ENCODE measurements around the gene OGA.

Gene OGA

GRCh38 chr10:101745074-101745696, 73.1 kb downstream of the OGA start:
- Histone ChIP-seq H3K36me3 (no peaks in the 10 kb centered on the region), H3K27ac (no peak overlapping the region), H3K9me3 (no peaks in the 10 kb centered on the region), H3K4me1 (no peaks in the 10 kb centered on the region), H3K4me3 (no peak overlapping the region), H3K27me3 (peaks cover 0 to 20% of the 10 kb centered on the region in 2 donors)
- no peak for DNase-seq
- intact Hi-C loops (cut with DNase I; ENCODE audit: low total_unique reads) = no loop called here
- no peak for TF ChIP-seq CTCF (IDR thresholded peaks at IDR 0.05)

- Histone ChIP-seq H3K36me3 (no peaks in the 10 kb centered on the region), H3K4me1 (no peaks in the 10 kb centered on the region), H3K9me3 (no peaks in the 10 kb centered on the region), H3K27me3 (peaks cover 0 to 30% of the 10 kb centered on the region in 2 donors), H3K4me3 (no peak overlapping the region), H3K27ac (no peak overlapping the region)
- intact Hi-C loops (cut with DNase I; ENCODE audit: low total_unique reads) = no loop called here
- TF ChIP-seq CTCF (IDR thresholded peaks at IDR 0.05) = no peak
- DNase-seq = no peak
These were observed 74.0 kb downstream of the OGA start for GRCh38 chr10:101744267-101744666.

GRCh38 chr10:101741938-101742337, 76.3 kb downstream of the OGA start:
- Histone ChIP-seq H3K27me3 (peaks cover 0 to 36% of the 10 kb centered on the region in 2 donors), H3K27ac (no peak overlapping the region), H3K4me3 (no peak overlapping the region), H3K36me3 (no peaks in the 10 kb centered on the region), H3K4me1 (no peaks in the 10 kb centered on the region), H3K9me3 (no peaks in the 10 kb centered on the region)
- intact Hi-C loops (cut with DNase I; ENCODE audit: low total_unique reads) = no loop called here
- TF ChIP-seq CTCF (IDR thresholded peaks at IDR 0.05) = no peak
- DNase-seq = no peak

- Histone ChIP-seq H3K27ac (no peak overlapping the region), H3K36me3 (no peaks in the 10 kb centered on the region), H3K9me3 (no peaks in the 10 kb centered on the region), H3K27me3 (peaks cover 0 to 36% of the 10 kb centered on the region in 2 donors), H3K4me3 (no peak overlapping the region), H3K4me1 (no peaks in the 10 kb centered on the region)
- no peak for TF ChIP-seq CTCF (IDR thresholded peaks at IDR 0.05)
- intact Hi-C loops (cut with DNase I; ENCODE audit: low total_unique reads) = no loop called here
- DNase-seq = no peak
These were observed 81.6 kb downstream of the OGA start for GRCh38 chr10:101736666-101737065.

Measured in tibial artery (tissue), 4 donors.